ENCODE results near the gene BTBD19. TPM values are rescaled to one million over a fixed set of nuclear protein-coding genes. Genes with fewer than 3 reads are reported as not detected.
"Not testable (repeated sequence)": the region's sequence is repeated elsewhere in the genome, so short reads cannot be mapped to it uniquely, and the experiment has no call there.

The BTBD19 gene
- polyA plus RNA-seq, 2 of the 4 experiments (the other 2 are of a cell fraction), result 4.7 to 7.4 TPM

- no peak for TF ChIP-seq BCL3 (IDR thresholded peaks at IDR 0.05)
- no peak for TF ChIP-seq FOSL2 (IDR thresholded peaks at IDR 0.05)
- no peak for TF ChIP-seq FOSL2 (CRISPR knock-in tag; IDR thresholded peaks at IDR 0.05)
Measured at GRCh38 chr1:44821240-44821715, 13.0 kb downstream of the BTBD19 start (continued).

- Histone ChIP-seq H3K9me3 (no peaks in the 10 kb centered on the region), H3K4me1 (peaks cover 3% of the 10 kb centered on the region; the same call in 1 of the 3 replicates), H3K4me2 (no peak overlapping the region), H3K4me3 (no peak overlapping the region), H3K27ac (0 out of 6 replicates have a peak overlapping the region, but pooled peaks of 1 of the 2 experiments have one; percentile 13)
- ChIA-PET POLR2A (interaction anchor here (1.7 to 2.3 kb wide), 2 partner anchors 22 to 92 kb away, joined by 6 read pairs; partner anchors contain the start of genes PLK3 and RNU5D-1), CTCF (interaction anchor here (0.7 to 4.5 kb wide), 5 partner anchors 8 to 478 kb away, joined by 3 to 23 read pairs (median 3); partner anchors contain the start of gene BTBD19)
- ATAC-seq (no peak), FAIRE-seq (no peak), DNase-seq (ENCODE audit: low read depth in 1 of 2, low spot score in 1 of 2) (no peak)
- WGBS (ENCODE audit: missing lambda C conversion rate), result 85% methylated on average over 5 of the region's 6 CpGs
- no peak for TF ChIP-seq RARB (CRISPR knock-in tag; IDR thresholded peaks at IDR 0.05)
- 0 out of 2 replicates have a peak, but pooled peaks have one; percentile 41 for TF ChIP-seq POLR2AphosphoS2 (conservative IDR thresholded peaks at IDR 0.05; ENCODE audit: low read length)
- no peak for TF ChIP-seq CHD2 (IDR thresholded peaks at IDR 0.05; ENCODE audit: low read length, partially characterized antibody)
- TF ChIP-seq HES2 (IDR thresholded peaks at IDR 0.05), result no peak
- no peak for TF ChIP-seq FOXS1 (CRISPR knock-in tag; IDR thresholded peaks at IDR 0.05)
- no peak for TF ChIP-seq ATOH8 (CRISPR knock-in tag; IDR thresholded peaks at IDR 0.05; ENCODE audit: low read depth)
Measured at GRCh38 chr1:44822131-44822701, 13.9 kb downstream of the BTBD19 start.

- no peak for DNase-seq (ENCODE audit: low read depth in 1 of 2, low spot score in 1 of 2)
- no peak overlapping the region for H3K4me2 ChIP-seq
- ChIA-PET CTCF (interaction anchor here (0.7 to 1.5 kb wide), 2 partner anchors 13 to 15 kb away, joined by 3 read pairs; partner anchors contain the start of gene BTBD19), POLR2A (interaction anchor here (1.0 to 2.3 kb wide), 3 partner anchors 23 to 481 kb away, joined by 3 to 6 read pairs (median 6); partner anchors contain the start of genes PLK3 and RNU5D-1)
- no peaks in the 10 kb centered on the region for H3K9me3 ChIP-seq
- H3K27ac ChIP-seq, result no peak overlapping the region
- FAIRE-seq, result no peak
- H3K4me3 ChIP-seq, result no peak overlapping the region
- H3K4me1 ChIP-seq, result peaks cover 3% of the 10 kb centered on the region; the same call in 1 of the 3 replicates
- no peak for ATAC-seq
- 90% methylated on average over 15 of the region's 15 CpGs for WGBS (ENCODE audit: missing lambda C conversion rate)
- TF ChIP-seq E2F6 (IDR thresholded peaks at IDR 0.05; ENCODE audit: borderline replicate concordance, low read depth) (no peak), HOXB5 (CRISPR knock-in tag; IDR thresholded peaks at IDR 0.05) (no peak), HES2 (IDR thresholded peaks at IDR 0.05) (no peak), JUN (IDR thresholded peaks at IDR 0.05) (no peak), CEBPB (IDR thresholded peaks at IDR 0.05) (no peak), HMGXB4 (CRISPR knock-in tag; IDR thresholded peaks at IDR 0.05; ENCODE audit: borderline replicate concordance) (no peak), NFE2L2 (conservative IDR thresholded peaks at IDR 0.05; ENCODE audit: low read length) (no peak), RFX5 (IDR thresholded peaks at IDR 0.05) (no peak), SMC3 (IDR thresholded peaks at IDR 0.05) (no peak)
Measured at GRCh38 chr1:44822981-44823451, 14.7 kb downstream of the BTBD19 start.

- FAIRE-seq; H3K4me2 ChIP-seq; H3K4me1 ChIP-seq; H3K9me3 ChIP-seq; DNase-seq (ENCODE audit: low read depth in 1 of 2, low spot score in 1 of 2); H3K4me3 ChIP-seq; H3K27ac ChIP-seq; ATAC-seq; POLR2A ChIA-PET: not testable (repeated sequence)
- CTCF ChIA-PET, result interaction anchor here (1.5 kb wide), 1 partner anchor 31 kb away, joined by 3 read pairs; no protein-coding TSS in a partner anchor
- 90% methylated on average over 6 of the region's 6 CpGs for WGBS (ENCODE audit: missing lambda C conversion rate)
Measured at GRCh38 chr1:44824392-44824791, 16.1 kb downstream of the BTBD19 start.
